GM19240 (cell line): Measurements from ENCODE around the gene AHCY.
"Not testable (repeated sequence)": the region's sequence is repeated elsewhere in the genome, so short reads cannot be mapped to it uniquely, and the experiment has no call there.

Experiments
- DNase-seq: peaks from one replicate; pipeline ENCODE4 v3.0.0; 2011; ENCODE audit warnings: low spot score; ENCODE audit not compliant: insufficient read length

Gene AHCY

DNA sequence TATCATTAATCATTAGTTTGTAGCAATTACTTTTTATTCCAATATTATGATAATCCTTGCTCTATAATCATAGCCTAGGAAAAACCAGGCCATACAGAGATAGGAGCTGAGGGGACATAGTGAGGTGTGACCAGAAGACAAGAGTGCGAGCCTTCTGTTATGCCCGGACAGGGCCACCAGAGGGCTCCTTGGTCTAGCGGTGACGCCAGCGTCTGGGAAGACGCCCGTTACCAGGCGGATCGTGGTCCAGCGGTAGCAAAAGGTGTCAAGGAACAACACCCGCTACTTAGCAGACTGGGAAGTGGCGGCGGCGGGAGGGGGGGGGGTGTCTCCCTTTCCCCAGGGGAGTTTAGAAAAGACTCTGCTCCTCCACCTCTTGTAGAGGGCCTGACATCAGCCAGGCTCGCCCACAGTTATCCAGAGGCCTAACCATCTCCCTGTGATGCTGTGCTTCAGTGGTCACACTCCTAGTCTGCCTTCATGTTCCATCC is 4.8 kb downstream of the AHCY start:
- DNase-seq = not testable (repeated sequence)

GRCh38 chr20:34296468-34296867 is 6.7 kb downstream of the AHCY start:
- DNase-seq = no peak

DNA sequence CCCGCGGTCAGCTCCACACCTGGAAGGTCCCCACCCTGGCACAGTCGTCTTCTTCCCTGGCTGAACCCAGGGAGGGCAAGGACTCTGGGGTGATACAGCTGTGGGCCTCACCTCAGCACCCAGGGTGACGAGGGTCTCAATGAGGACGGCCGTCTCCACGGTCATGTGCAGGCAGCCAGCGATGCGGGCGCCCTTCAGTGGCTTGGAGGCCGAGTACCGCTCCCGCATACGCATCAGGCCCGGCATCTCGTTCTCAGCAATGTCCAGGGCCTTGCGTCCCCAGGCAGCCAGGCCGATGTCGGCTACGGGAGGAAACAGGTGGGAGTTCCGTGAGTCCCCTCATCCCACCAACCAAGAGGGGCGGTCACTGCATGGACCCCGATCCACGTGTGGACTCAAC is 7.9 kb downstream of the AHCY start:
- no peak for DNase-seq

DNA sequence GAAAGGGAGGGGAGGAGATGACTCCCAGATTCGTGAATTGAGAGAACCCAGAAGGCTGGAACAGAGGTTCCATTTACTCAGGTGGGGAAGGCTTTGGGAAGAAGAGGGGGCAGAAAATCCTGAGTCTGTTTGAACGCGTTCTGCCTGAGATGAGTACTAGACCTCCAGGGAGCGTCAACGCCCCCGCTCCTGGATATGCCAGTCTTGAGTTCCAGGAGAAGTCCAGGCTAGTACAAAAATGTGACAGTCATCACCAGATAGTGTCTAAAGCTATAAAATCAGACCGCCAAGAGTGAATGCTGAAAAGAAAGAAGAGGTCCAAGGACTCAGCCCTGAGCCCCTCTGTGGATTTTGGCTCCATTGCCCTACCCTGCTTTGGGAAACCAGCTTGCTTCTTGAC is 8.6 kb downstream of the AHCY start:
- no peak for DNase-seq

GRCh38 chr20:34293589-34293988 is 9.6 kb downstream of the AHCY start:
- DNase-seq = no peak

GRCh38 chr20:34293119-34293518 is 10.0 kb downstream of the AHCY start:
- DNase-seq = no peak

DNA sequence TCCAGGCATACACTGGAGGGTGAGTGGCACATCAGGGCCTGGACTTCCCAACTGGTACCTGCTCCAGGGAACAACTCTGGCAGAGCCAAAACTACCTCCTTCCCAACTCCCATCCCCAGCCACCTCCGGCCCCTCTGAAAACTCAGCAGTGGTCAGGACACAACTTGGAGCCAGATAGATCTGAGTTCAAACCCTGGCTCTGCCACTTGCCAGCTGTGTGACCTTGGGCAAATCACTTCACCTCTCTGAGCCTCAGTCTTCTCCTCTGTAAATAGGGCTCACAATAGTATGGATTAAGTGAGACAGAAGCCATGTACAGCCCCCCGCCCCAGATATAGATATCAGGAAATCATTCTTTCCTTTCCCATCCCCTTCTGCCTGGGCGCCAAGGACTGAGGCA is 10.7 kb downstream of the AHCY start:
- DNase-seq = no peak

GRCh38 chr20:34290471-34290870 is 12.7 kb downstream of the AHCY start:
- no peak for DNase-seq

- DNase-seq = not testable (repeated sequence)
Observed at GRCh38 chr20:34287500-34287899, 15.7 kb downstream of the AHCY start.

GRCh38 chr20:34285450-34285849 is 17.7 kb downstream of the AHCY start:
- DNase-seq = no peak

DNA sequence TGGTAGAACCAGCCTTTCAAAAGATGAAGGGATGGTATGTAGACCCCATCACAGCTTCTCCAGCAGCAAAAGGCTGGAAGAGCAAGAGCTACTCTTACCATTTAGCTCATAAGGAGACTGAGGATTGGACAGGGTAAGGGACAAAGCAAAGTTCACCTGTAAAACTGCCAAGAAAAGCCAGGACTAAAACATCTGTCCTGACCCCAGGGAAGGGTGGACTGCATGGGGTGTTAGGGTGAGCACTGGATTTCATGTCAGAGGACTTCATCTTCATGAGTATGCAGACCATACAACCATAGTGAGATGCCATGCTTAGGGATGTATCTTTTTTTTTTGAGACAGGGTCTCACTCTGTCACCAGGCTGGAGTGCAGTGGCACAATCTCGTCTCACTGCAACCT is 19.3 kb downstream of the AHCY start:
- DNase-seq = no peak

DNA sequence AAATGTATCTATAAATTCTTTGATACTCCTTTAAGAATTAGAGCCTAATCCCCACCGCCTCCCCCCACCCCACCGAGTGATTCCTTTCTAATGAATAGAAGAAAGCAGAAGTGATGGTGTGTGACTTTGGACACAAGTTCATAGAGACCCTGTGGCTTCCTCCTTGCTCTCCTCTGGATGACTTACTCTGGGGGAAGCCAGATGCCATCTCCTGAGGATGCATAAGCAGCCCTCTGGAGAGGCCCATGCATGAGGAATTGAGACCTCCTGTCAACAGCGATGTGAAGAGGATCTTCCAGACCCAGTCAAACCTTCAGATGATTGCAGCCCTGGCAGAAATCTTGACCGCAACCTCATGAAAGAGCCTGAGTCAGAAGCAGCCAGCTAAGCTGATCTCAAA is 21.1 kb downstream of the AHCY start:
- no peak for DNase-seq

- no peak for DNase-seq
Observed at GRCh38 chr20:34281177-34281576, 22.0 kb downstream of the AHCY start.

GRCh38 chr20:34274694-34275093 is 28.5 kb downstream of the AHCY start:
- DNase-seq = no peak

DNA sequence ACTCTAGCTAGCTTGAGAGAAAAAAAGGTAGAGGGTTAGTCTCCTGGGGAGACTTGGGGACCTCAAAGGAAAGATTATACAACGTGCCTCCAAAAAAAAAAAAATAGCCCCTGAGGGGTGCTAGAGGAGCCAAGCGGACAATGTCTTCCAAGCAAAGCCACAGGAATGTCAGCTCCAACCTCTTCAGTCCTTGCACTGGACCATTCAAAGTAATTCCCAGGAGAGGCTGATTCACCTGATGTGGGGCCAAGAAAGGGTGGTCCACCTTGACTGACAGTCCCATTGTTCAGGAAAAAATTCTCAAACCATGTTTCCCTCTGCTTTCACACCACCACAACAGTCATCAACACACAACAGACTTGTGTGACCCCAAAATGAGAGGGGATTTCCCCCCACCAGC is 31.2 kb downstream of the AHCY start:
- DNase-seq = no peak

DNA sequence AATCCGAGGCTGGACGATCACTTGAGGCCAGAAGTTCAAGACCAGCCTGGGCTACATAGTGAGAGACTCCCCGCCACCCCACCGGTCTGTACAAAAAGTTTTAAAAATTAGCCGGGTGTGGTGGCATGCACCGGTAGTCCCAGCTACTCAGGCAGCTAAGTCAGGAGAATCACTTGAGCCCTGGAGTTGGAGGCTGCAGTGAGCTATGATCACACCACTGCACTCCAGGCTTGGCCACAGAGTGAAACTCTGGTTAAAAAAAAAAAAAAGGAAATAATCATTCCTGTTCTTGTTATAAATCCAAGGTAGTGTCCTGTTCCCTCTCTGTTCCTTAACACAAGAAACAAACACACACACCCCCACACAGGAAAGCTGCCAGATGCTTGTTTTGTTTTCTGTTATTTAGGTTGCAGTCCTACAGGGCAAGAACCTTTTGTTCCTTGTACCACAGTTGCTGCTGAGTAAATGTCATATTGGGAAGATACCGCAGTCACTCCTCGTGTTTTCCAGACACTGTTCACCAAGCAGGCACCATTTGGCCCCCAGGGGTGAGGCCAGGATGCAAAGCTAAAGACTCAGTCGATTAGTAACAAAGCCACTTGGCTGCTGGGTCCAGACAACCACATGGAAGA is 33.0 kb downstream of the AHCY start:
- no peak for DNase-seq

GRCh38 chr20:34268851-34269636 is 34.1 kb downstream of the AHCY start:
- no peak for DNase-seq

DNA sequence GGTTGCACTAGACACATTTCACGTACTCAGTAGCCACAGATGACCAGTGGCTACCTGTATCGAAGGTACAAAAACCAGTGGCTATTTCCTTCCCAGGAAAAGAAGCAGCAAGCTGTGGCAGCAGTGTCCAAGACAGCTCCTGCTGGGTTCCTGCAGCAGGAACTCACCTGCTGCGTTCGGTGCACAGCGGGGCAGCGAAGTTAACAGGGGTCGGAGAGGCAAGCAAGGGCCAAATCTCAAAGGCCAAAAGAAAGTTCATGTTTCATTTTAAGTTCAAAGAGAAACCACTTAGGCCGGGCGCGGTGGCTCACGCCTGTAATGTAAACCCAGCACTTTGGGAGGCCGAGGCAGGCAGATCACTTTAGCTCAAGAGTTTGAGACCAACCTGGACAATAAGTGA is 35.0 kb downstream of the AHCY start:
- no peak for DNase-seq

- no peak for DNase-seq
Observed at GRCh38 chr20:34264141-34264540, 39.0 kb downstream of the AHCY start.

- DNase-seq = not testable (repeated sequence)
Observed at GRCh38 chr20:34263468-34263867, 39.7 kb downstream of the AHCY start.

DNA sequence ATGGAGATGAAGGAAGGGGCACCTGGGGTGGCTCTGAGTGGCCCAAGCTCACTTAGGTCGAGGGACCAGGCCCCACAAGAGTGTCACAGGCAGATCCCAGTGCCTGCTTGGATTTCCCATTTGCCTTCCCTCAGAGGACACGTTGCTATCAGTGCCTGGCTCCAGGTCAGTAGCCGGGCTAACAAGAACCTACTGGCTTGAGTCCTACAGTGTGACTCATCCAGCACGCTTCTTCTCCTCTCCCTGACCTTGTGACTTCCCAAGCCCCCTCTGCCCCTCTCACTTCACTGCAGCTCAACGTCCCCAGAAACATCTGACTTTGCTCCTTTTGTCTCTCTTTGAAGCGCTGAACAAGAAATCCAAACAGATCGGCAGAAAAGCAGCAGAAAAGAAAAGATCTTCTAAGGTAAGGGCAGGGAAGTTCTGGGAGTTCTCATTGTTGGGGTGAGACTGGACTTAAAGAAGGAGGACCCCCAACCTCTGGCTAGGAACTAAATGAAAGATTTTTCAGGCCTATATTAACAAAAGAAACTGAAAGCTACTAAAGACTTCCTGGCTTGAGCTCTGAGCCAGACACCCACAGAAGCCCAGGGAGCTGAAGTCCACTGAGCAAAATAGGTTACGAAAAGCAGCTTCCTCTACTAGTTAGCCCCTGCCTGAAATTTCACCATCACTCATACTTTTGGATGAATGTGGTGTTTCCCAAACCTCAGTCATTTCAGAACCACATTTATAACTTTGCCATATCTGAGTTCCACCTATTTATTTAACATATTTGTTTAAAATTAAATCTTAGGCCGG is 40.5 kb downstream of the AHCY start:
- DNase-seq = no peak
